Thyroid gland (tissue), 4 donors: ENCODE data around the gene CEP131.

Source experiments
- POLR2A ChIP-seq, 2 donors: fragments of 450-650 bp; IDR thresholded peaks; one replicate each; pipeline ENCODE4 v1.6.1; 2017; ENCODE audit warnings: antibody characterized with exemption in 2 of 2, mild to moderate bottlenecking in 2 of 2, moderate library complexity in 1 of 2
- TF ChIP-seq, protein P1 (sequence below), 6 experiments: fragments of 200-600 bp in 3 of 6; fragments of 450-650 bp in 3 of 6; sonication (generic) in 3 of 6; IDR thresholded peaks; one replicate each; pipeline ENCODE4 v1.5.1; 2016 to 2019; ENCODE audit warnings: antibody characterized with exemption in 6 of 6, mild to moderate bottlenecking in 2 of 6, inconsistent platforms in 1 of 6, moderate library complexity in 1 of 6

DNA sequence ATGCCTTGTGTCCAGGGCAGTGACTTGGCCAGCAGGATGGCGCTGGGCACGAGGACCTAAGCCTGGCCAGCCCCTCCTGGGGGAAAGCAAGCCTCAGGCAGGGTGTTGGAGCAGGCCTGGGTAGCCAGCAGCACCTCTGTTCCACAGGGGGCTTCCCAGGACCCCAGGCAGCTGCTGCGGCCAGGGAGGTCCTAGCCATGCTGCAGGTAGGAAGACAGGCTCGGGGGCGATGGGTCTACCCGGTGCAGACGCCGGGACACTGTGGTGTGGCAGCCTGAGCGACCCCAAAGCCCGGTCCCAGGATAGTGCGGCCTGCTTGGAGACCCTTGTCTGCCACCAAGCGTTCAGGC is 34.3 kb downstream of the CEP131 start:
- TF ChIP-seq POLR2A (IDR thresholded peaks at IDR 0.05): no peak
- TF ChIP-seq, protein P1, sequence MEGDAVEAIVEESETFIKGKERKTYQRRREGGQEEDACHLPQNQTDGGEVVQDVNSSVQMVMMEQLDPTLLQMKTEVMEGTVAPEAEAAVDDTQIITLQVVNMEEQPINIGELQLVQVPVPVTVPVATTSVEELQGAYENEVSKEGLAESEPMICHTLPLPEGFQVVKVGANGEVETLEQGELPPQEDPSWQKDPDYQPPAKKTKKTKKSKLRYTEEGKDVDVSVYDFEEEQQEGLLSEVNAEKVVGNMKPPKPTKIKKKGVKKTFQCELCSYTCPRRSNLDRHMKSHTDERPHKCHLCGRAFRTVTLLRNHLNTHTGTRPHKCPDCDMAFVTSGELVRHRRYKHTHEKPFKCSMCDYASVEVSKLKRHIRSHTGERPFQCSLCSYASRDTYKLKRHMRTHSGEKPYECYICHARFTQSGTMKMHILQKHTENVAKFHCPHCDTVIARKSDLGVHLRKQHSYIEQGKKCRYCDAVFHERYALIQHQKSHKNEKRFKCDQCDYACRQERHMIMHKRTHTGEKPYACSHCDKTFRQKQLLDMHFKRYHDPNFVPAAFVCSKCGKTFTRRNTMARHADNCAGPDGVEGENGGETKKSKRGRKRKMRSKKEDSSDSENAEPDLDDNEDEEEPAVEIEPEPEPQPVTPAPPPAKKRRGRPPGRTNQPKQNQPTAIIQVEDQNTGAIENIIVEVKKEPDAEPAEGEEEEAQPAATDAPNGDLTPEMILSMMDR (IDR thresholded peaks at IDR 0.05): no peak
